Measurements from ENCODE around the gene TFF2. TPM values are rescaled to one million over a fixed set of nuclear protein-coding genes. Genes with fewer than 3 reads are reported as not detected.
A peak's percentile ranks its signal among the peaks of the same experiment; 100 is the strongest.

The TFF2 gene
- total and polyA plus RNA-seq, 2 donors: 0.41 TPM; not detected in 1

DNA sequence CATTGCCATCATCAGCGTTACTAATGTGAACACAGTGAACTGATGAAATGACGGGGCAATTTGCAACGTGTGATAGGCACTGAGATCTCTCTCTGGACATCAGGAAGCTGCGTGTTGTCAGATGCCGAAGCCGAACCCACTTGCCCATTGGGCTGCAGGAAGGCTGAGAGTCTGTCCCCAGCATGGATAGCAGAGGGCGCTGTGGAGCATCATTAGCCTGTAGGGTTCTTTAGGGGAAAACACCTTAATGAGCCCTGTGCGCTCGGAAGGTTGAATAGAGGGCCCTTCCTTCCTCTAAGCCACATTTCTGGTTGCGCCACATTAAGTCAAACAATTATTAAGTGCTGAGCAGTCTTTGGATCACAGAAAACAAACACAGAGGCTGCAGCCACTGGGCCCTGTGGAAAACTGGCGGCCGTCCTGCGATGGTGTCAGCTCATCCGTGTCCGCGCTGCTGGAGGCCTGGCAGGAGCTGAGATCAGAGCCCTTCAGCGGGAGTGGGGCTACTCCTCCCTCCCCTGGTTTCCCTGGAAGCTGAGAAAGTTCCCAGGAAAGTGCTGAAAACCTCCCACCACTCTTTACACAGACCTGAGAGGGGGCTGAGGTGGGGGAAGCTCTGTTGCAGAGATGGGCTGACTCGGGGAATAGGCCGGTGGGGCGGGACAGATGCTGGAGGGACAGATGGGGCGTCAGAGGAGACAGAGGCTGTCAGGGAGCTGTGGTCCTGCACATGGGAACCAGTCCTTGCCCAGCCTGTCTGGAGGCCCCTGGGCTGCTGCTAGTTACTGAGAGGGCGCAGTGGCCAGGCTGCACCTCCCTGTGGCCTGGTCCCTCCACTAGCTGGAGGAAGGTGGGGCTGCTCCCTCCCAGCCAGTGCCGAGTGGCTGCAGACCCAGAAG lies 12.7 kb downstream of the TFF2 start:
- DNase-seq (ENCODE audit: low read depth in 6 of 9, low spot score in 9 of 9): peak; percentile 55 to 87 (median 63)
- no peaks in the 10 kb centered on the region for H3K27me3 ChIP-seq (ENCODE audit: control insufficient read depth in 2 of 2, insufficient read depth in 1 of 2, low read length in 1 of 2)
- 64% methylated on average over 23 of the region's 23 CpGs for WGBS
- H3K4me3 ChIP-seq (ENCODE audit: low read length in 2 of 2): no peak overlapping the region
- H3K4me1 ChIP-seq (ENCODE audit: control insufficient read depth in 2 of 2, insufficient read depth in 2 of 2, low read length in 2 of 2): peaks cover 0 to 14% of the 10 kb centered on the region in 2 donors
- H3K9me3 ChIP-seq (ENCODE audit: control insufficient read depth in 2 of 2, insufficient read depth in 1 of 2, low read length in 1 of 2): no peaks in the 10 kb centered on the region
- H3K36me3 ChIP-seq (ENCODE audit: control insufficient read depth in 2 of 2, insufficient read depth in 2 of 2, low read length in 1 of 2): no peaks in the 10 kb centered on the region
- no peak overlapping the region for H3K27ac ChIP-seq (ENCODE audit: low read depth in 1 of 2, low read length in 1 of 2)

DNA sequence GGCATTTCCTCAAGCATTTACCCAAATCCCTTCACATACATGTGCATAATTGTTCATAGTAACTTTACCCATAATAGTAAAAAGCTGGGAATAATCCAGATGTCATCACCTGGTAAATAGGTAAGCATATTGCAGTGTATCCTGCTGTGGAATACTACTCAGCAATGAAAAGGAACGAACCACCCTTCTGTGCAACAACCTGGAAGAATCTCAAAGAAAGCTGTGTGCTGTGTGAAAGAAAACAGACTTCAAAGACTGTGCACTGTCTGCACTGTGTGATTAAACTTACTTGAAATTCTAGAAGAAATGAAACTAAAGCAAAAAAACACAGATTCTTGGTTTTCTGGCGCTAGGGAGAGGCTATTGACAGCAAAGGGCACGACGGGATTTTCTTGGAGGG lies 13.5 kb downstream of the TFF2 start:
- no peaks in the 10 kb centered on the region for H3K27me3 ChIP-seq (ENCODE audit: control insufficient read depth in 2 of 2, insufficient read depth in 1 of 2, low read length in 1 of 2)
- peaks cover 0 to 14% of the 10 kb centered on the region in 2 donors for H3K4me1 ChIP-seq (ENCODE audit: control insufficient read depth in 2 of 2, insufficient read depth in 2 of 2, low read length in 2 of 2)
- WGBS: 96% methylated on average over 4 of the region's 4 CpGs
- H3K9me3 ChIP-seq (ENCODE audit: control insufficient read depth in 2 of 2, insufficient read depth in 1 of 2, low read length in 1 of 2): no peaks in the 10 kb centered on the region
- H3K4me3 ChIP-seq (ENCODE audit: low read length in 2 of 2): no peak overlapping the region
- DNase-seq (ENCODE audit: low read depth in 6 of 9, low spot score in 9 of 9): no peak
- H3K27ac ChIP-seq (ENCODE audit: low read depth in 1 of 2, low read length in 1 of 2): no peak overlapping the region
- H3K36me3 ChIP-seq (ENCODE audit: control insufficient read depth in 2 of 2, insufficient read depth in 2 of 2, low read length in 1 of 2): no peaks in the 10 kb centered on the region

DNA sequence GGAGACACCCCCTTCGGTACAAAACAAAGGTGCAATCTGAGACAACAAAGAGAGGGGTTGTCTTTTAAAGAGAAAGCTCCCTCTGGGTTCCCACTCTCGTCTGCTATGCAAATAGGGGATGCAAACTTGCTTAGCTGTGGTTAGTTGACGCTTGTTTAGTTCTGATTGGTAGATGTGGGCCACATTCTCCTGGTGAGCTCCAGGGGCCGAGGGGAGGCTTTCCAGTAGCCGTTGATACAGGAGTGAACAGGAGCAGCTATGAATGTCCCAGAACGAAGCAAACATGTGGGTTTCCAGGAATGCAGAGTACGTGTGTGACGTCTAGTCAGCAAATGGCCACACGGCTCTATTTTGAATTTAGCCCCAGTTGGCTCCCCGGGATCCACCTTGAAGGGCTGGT lies 14.7 kb downstream of the TFF2 start:
- Histone ChIP-seq H3K27me3 (ENCODE audit: control insufficient read depth in 2 of 2, insufficient read depth in 1 of 2, low read length in 1 of 2) (no peaks in the 10 kb centered on the region), H3K9me3 (ENCODE audit: control insufficient read depth in 2 of 2, insufficient read depth in 1 of 2, low read length in 1 of 2) (no peaks in the 10 kb centered on the region), H3K4me3 (ENCODE audit: low read length in 2 of 2) (no peak overlapping the region), H3K36me3 (ENCODE audit: control insufficient read depth in 2 of 2, insufficient read depth in 2 of 2, low read length in 1 of 2) (no peaks in the 10 kb centered on the region), H3K4me1 (ENCODE audit: control insufficient read depth in 2 of 2, insufficient read depth in 2 of 2, low read length in 2 of 2) (peaks cover 0 to 14% of the 10 kb centered on the region in 2 donors), H3K27ac (ENCODE audit: low read depth in 1 of 2, low read length in 1 of 2) (no peak overlapping the region)
- DNase-seq (ENCODE audit: low read depth in 6 of 9, low spot score in 9 of 9): peak in 2 of 9 donors; percentile 29 to 61
- WGBS: 73% methylated on average over 10 of the region's 10 CpGs

DNA sequence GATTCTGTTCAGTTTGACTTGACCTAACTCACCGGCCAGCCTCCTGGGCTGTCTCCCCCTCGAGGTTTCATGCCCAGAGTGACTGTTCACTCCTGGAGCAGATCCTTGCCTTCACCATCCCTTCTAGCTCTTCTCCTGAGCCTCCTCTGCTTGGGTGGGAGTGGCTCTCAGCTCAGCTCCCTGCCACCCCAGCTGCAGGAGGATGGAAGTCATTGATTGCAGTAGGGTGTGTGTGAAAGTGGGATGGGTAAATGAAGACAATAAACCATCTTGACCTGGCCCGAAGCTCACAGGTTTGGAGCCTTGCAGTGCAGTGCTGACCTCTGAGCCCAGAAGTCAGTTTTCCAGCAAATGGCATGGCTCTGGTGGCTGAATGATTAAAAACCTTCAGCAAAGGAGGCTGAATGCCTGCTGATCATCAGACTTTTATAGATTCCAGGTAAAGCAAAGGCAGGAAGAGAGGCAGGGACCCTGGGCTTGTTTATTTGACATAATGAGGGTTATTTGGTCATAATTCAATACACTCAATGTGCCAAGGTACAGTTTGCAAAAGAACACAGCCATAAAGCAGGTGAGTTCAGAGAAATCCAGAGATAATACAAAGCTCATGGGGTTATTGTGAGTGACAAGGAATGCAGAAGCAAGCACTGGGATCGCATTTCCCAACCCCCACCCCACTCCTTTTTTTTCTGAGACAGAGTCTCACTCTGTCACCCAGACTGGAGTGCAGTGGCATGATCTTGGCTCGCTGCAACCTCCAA lies 18.1 kb downstream of the TFF2 start:
- no peak for DNase-seq (ENCODE audit: low read depth in 6 of 9, low spot score in 9 of 9)
- no peak overlapping the region for H3K4me3 ChIP-seq (ENCODE audit: low read length in 2 of 2)
- H3K36me3 ChIP-seq (ENCODE audit: control insufficient read depth in 2 of 2, insufficient read depth in 2 of 2, low read length in 1 of 2): no peaks in the 10 kb centered on the region
- no peak overlapping the region for H3K27ac ChIP-seq (ENCODE audit: low read depth in 1 of 2, low read length in 1 of 2)
- 97% methylated on average over 5 of the region's 5 CpGs for WGBS
- H3K4me1 ChIP-seq (ENCODE audit: control insufficient read depth in 2 of 2, insufficient read depth in 2 of 2, low read length in 2 of 2): peaks cover 0 to 6% of the 10 kb centered on the region in 2 donors
- no peaks in the 10 kb centered on the region for H3K9me3 ChIP-seq (ENCODE audit: control insufficient read depth in 2 of 2, insufficient read depth in 1 of 2, low read length in 1 of 2)
- H3K27me3 ChIP-seq (ENCODE audit: control insufficient read depth in 2 of 2, insufficient read depth in 1 of 2, low read length in 1 of 2): no peaks in the 10 kb centered on the region

DNA sequence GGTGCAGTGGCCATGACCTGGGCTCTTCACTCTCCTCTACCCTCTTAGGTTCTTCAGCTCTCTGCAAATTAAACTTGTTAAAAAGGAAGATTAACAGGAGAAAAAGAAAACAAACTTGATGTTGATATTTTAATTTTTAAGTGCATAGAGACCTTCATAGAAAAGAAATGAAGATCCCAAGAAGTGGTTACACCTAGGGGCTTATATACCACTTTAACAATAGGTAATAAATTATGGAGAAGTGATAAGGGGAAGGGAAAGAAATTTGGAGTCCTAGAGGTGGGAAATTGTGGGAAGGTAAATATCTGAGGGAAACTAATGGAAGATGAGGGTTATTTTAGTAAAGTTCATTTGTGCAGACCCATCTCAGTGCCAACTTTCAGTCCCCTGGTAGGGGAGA lies 19.1 kb downstream of the TFF2 start:
- Histone ChIP-seq H3K27me3 (ENCODE audit: control insufficient read depth in 2 of 2, insufficient read depth in 1 of 2, low read length in 1 of 2) (no peaks in the 10 kb centered on the region), H3K4me3 (ENCODE audit: low read length in 2 of 2) (no peak overlapping the region), H3K4me1 (ENCODE audit: control insufficient read depth in 2 of 2, insufficient read depth in 2 of 2, low read length in 2 of 2) (peaks cover 0 to 5% of the 10 kb centered on the region in 2 donors), H3K27ac (ENCODE audit: low read depth in 1 of 2, low read length in 1 of 2) (no peak overlapping the region), H3K36me3 (ENCODE audit: control insufficient read depth in 2 of 2, insufficient read depth in 2 of 2, low read length in 1 of 2) (no peaks in the 10 kb centered on the region), H3K9me3 (ENCODE audit: control insufficient read depth in 2 of 2, insufficient read depth in 1 of 2, low read length in 1 of 2) (no peaks in the 10 kb centered on the region)
- DNase-seq (ENCODE audit: low read depth in 6 of 9, low spot score in 9 of 9): no peak

DNA sequence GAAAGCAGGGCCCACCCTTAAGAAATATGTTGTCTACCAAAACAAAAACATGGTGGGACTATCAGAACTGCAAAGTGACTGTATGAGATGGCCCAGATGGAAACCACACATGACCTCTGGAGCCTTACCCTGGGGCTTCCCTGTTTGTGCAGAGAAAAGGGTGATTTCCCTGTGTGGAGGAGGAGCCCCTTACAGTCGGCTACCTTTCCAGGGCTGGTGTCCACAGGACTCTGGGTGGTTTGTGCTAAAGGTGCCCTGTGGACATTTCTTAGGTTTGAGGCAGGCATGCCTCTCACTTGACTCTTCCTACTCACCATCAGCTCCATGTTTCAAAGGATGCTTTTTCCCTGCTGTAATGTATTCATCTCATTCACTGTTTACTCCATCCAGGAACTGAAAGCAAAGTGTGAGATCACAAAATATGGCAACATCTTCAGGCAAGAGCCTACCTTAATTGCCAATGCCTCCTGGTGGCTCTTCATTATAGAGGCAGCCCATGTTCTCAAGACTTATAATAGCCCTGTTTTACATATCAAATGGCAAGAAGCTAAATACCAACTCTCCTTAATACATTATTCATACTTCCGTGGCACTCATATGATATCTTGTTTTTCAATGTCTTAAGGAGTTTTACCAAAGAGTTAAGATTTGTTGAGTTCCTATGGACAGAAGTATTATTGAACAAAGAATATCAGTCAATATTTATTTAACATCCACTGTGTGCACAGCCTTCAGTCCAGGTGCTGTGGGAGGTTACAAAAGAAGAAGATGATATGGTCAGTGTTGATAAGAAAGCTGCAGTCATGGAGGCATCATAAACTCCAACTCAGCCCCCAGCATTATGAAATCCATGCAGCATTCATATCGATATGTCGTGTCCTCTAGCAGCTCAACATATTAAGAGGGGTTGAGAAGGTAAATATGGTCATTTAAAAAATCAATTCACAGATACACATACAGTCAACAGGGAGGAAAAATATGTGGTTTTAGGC lies 20.1 kb downstream of the TFF2 start:
- Histone ChIP-seq H3K27ac (ENCODE audit: low read depth in 1 of 2, low read length in 1 of 2) (no peak overlapping the region), H3K9me3 (ENCODE audit: control insufficient read depth in 2 of 2, insufficient read depth in 1 of 2, low read length in 1 of 2) (no peaks in the 10 kb centered on the region), H3K4me3 (ENCODE audit: low read length in 2 of 2) (no peak overlapping the region), H3K36me3 (ENCODE audit: control insufficient read depth in 2 of 2, insufficient read depth in 2 of 2, low read length in 1 of 2) (no peaks in the 10 kb centered on the region), H3K27me3 (ENCODE audit: control insufficient read depth in 2 of 2, insufficient read depth in 1 of 2, low read length in 1 of 2) (no peaks in the 10 kb centered on the region), H3K4me1 (ENCODE audit: control insufficient read depth in 2 of 2, insufficient read depth in 2 of 2, low read length in 2 of 2) (no peaks in the 10 kb centered on the region)
- 98% methylated on average over 4 of the region's 4 CpGs for WGBS
- DNase-seq (ENCODE audit: low read depth in 6 of 9, low spot score in 9 of 9): no peak

DNA sequence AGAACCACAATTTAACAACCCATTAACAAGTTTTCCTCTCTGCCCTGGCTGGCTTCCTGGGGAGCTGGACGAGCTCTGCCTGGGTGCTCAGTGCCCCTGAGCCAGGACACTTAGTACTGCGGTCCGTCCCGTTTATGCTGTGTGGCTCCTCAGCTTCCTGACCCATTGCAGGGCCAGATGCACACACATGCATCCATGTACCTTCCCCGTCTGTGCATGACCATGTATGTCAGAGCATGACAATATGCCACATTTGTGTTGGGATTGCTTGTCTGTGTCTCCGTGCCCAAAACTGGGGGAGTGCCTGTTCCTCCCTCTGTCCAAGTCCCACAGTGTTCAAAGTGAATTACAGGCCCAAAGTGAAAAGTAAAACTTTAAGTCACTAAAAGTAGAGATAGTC lies 25.9 kb downstream of the TFF2 start:
- WGBS: 91% methylated on average over 6 of the region's 6 CpGs

DNA sequence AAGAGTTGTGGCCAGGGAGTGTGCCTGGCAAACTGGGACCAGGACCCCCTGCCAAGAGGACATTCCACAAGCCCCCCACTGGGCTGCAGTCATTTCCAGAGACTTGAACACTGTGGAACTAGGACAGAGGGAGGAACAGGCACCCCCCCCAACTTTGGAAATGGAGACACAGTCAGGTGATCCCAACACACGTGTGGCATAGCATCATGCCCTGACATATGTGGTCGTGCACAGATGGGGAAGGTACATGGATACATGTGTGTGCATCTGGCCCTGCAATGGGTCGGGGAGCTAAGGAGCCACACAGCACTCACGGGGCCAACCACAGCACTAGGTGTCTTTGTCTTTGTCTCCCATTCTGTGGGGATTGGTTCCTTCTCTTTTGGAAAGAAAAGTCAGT lies 28.9 kb downstream of the TFF2 start:
- Histone ChIP-seq H3K27ac (ENCODE audit: low read depth in 1 of 2, low read length in 1 of 2) (no peak overlapping the region), H3K4me3 (ENCODE audit: low read length in 2 of 2) (no peak overlapping the region), H3K9me3 (ENCODE audit: control insufficient read depth in 2 of 2, insufficient read depth in 1 of 2, low read length in 1 of 2) (peaks cover 0 to 2% of the 10 kb centered on the region in 2 donors), H3K36me3 (ENCODE audit: control insufficient read depth in 2 of 2, insufficient read depth in 2 of 2, low read length in 1 of 2) (no peaks in the 10 kb centered on the region), H3K4me1 (ENCODE audit: control insufficient read depth in 2 of 2, insufficient read depth in 2 of 2, low read length in 2 of 2) (peaks cover 7 to 12% of the 10 kb centered on the region in 2 donors), H3K27me3 (ENCODE audit: control insufficient read depth in 2 of 2, insufficient read depth in 1 of 2, low read length in 1 of 2) (no peaks in the 10 kb centered on the region)
- DNase-seq (ENCODE audit: low read depth in 6 of 9, low spot score in 9 of 9): no peak
- 95% methylated on average over 4 of the region's 4 CpGs for WGBS

More for the DNA sequence above, 25.9 kb downstream of the TFF2 start:
- Histone ChIP-seq H3K27ac (ENCODE audit: low read depth in 1 of 2, low read length in 1 of 2) (no peak overlapping the region), H3K36me3 (ENCODE audit: control insufficient read depth in 2 of 2, insufficient read depth in 2 of 2, low read length in 1 of 2) (no peaks in the 10 kb centered on the region), H3K27me3 (ENCODE audit: control insufficient read depth in 2 of 2, insufficient read depth in 1 of 2, low read length in 1 of 2) (no peaks in the 10 kb centered on the region), H3K9me3 (ENCODE audit: control insufficient read depth in 2 of 2, insufficient read depth in 1 of 2, low read length in 1 of 2) (no peaks in the 10 kb centered on the region), H3K4me1 (ENCODE audit: control insufficient read depth in 2 of 2, insufficient read depth in 2 of 2, low read length in 2 of 2) (peaks cover under 1 to 4% of the 10 kb centered on the region in 2 donors), H3K4me3 (ENCODE audit: low read length in 2 of 2) (no peak overlapping the region)
- no peak for DNase-seq (ENCODE audit: low read depth in 6 of 9, low spot score in 9 of 9)

Measured in thymus (tissue), 11 donors.